ENCODE results near the gene DAP.
"Not testable (repeated sequence)": the region's sequence is repeated elsewhere in the genome, so short reads cannot be mapped to it uniquely, and the experiment has no call there.

Gene DAP, protein sequence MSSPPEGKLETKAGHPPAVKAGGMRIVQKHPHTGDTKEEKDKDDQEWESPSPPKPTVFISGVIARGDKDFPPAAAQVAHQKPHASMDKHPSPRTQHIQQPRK

DNA sequence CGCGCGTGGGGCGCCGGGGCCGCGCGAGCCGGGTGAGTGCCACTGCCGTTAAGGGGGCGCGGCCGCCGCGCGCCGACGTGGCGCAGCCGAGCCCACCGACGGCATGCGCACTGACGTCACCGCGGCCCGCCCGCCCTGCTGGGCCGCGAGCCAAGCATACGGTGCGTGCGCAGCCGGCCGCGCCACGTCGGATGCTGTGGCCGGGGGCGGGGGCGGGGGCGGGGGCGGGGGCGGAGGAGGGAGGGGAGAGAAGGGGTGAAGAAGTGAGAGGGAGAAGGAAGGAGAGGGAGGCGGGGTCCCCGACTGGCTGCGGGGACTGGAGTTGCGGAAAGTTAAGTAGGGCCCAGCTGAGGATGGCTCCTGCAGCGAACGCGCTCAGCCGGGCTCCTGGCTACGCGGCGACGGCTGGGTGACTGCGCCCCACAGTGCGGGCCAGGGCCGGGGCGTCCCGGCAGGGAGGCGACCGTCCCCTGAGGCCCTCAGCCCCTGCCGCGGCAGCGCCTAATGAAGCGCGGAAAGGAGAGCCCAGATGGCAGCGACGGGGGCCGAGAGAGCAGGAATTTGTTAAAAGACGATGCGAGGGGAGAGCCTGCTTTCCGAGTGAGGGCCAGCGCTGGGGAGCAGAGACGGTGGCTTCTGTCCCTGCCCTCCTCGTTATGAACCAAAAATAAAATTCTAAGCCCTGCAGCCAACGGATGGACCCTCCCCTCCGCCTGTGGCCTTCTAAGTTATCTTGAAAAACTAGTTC is at the start of gene DAP:
DAP (minus strand) TSS at position 50 of the 748 bp plus-strand sequence. CDS start 166 bp downstream, outside the sequence.
- peak; percentile 78 for DNase-seq

DNA sequence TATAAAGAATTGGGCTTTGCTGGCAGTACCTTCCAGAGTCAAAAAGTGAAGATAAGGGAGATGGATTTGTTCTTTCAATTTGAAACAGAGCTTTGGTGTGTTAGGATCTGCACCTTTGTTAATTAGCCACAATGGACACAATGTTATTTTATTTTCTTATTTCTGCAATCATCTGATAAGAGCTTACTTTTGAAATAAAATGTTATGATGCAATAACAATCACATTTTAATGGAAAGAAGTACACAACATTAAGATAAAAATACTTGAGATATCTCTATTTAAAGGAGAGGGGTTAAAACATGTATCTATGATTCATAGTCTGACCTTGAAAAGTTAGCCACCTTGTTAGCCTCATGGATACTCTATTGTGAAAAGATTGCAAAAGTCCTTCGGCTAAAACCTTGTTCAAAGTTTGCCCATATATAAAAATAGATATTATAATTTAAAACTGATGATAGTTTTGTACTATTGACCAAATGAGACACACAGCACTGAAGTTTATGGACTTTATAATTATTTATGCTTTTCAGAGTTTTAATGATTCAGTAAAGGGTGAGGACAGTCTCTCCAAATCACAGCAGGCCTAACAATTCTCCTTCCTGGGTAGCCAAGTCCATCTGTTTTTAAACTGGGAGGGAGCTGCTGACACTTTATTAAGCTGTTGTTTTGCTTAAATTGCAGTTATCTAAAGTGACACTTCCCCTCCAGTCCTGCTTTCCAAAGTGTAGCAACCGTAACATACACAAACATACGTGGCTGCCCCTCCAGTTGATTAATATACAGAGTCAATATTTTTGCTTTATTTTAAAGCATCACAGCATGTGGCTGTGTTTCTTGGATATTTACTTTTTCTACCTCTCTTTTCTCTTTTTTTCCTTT is 47.6 kb upstream of the DAP start:
- no peak for DNase-seq

DNA sequence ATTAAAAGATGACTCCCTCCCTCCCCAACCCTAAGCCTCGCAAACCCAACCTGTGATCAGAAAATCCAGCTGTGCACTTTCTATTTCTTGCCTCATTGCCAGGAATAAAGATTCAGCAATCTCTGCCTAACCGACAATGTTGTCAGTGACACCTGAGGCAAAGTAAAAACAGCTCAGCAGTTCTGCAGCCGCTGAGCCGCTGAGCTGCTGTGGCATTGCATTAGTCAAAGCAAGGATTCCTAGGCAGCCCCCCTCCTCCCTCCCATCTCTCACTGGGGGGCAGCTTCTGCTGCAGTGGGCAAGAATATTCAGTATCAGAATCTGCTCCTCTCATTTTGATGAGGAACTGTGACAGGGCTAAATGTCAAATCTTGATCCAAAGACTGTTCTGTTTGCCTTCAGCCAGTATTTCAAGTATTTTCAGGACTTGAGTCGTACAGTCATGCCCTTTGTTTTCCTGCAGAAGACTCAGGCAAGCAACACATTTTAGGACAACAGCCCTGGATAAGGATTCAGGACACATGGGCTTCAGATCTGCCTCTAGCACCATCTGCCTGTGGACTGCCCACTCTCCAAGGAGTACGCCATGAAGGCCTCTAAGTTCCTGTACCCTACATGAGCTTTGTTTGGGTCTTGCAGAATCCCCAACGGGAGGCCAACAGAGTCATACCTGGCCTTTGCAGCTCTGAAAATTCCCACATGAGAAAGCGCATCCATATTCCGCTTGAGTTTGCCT is 41.1 kb upstream of the DAP start:
- no peak for DNase-seq

DNA sequence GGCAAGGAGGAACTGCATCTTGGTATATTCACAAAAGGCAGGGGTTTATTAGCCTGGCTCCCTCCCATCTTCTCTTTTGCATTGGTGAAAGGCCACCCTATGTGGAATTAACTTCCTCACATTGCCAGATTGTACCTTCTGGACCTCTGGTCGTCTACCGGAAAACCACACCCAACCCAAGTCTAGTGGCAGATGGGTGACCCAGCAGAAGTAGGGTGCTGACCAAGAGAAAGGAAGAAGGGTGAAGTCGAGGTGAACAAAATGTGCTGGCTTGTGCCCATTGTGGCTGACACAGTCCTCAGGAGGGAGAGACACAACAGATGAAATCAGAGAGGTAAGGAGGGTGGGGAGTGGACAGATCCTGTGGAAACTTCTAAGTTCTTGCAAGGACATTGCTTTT is 39.8 kb upstream of the DAP start:
- no peak for DNase-seq

DNA sequence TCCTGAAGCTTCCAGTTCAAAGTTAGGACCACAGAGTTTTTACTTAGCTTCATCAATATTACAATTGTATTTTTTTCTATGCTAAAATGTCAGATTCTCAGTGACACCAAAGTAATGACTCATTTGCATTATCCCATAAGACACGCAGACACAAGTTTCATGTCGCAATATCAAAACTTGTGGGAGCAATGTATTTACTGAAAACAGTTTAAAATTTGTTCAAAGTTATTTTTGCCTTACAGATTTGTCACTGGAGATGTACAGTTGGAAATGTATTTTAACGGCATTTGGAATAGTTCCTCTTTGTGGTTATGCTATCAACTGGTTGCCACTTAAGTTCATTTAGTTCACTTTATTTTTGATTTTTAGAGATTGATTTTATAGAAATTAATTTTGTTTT is 36.2 kb upstream of the DAP start:
- no peak for DNase-seq

DNA sequence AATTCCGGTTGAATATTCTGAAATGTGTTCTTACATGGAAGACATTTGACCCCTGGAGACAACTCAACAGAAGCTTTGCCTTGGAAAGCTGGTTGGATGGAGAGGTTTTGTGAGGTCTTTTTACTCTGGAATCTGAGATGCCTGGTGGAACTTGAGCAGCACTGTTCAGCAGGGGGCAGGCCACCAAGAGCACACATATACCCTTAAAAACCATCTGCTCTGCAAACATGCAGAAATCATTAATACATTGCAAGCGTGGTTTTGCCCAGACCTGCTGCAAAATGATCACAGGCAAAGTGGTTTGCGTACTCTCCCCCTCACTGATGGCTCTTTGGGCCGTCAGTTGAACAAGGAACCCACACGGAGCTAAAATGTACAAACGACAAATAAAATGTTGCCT is 32.8 kb upstream of the DAP start:
- DNase-seq = no peak

DNA sequence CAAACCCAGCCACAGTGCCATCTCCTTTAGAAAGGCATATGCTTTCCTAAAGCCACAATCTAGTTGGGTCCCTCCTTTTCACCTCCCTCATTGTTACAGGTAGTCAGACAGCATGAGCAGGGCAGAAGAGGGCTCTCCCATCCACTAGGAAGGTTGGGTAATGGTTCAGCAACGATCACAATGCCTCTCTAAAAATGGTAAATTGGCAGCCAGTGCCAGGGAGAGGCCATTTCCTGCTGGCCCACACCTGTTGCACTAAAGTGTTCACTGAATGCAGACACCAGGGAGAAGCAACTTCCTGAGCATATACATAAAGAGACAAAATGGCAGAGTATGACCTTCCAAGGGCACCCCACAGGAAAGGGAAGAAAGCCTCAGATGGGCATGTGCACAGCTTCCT is 31.3 kb upstream of the DAP start:
- DNase-seq = no peak

DNA sequence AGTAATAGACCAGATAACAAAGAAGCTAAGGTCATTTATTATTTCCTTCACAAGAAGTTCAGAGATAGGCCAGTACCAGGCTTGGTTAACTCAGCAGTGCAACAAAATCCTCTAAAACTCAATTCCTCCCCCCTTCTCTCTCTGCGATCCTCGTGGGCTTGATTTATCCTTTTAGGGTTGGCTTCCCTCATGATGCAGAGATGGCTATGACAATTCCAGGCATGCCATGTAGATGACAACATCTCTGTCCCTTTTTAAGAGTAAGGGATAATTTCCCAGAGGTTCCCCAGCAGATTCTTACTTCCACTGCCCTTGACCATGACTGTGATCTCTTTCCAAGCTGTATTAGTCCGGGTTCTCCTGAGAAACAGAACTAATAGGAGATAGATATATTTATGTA is 28.7 kb upstream of the DAP start:
- DNase-seq = no peak

DNA sequence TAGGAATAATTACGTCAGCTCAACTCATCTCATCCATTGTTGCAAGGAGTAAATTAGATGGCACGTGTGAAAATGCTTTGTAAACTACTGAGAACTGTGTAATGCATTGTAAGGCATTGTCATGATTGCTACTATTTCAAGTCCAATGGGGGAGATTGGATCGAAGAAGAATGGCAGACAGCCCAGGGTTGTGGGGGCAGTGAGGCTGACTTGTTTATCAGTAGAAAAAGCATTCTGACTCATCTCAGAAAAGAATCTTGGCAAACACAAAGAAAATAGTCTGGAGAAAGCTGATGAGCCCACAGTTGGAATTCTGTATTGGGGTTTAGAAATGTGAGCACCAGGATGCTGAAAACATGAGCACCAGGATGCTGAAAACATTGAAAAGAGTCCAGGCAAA is 28.0 kb upstream of the DAP start:
- no peak for DNase-seq

DNA sequence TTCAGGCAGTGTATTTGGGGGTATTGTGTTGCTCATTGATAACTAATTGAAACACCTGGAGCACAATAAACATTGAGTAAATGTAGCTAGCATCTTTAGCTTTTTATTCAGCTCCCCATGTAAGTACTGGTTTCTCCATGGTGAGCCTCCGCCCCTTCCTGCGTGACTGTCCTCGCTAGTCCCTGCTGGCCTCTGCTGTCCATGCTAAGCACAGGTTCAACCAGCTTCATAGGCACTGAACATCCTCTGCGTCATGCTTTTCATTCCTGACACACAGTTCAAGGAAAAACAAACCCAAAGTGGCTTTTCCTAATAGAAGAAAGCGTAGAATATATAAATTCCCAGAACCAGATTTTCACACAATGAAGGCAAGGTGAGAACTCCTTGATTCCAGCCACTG is 27.3 kb upstream of the DAP start:
- DNase-seq = no peak

DNA sequence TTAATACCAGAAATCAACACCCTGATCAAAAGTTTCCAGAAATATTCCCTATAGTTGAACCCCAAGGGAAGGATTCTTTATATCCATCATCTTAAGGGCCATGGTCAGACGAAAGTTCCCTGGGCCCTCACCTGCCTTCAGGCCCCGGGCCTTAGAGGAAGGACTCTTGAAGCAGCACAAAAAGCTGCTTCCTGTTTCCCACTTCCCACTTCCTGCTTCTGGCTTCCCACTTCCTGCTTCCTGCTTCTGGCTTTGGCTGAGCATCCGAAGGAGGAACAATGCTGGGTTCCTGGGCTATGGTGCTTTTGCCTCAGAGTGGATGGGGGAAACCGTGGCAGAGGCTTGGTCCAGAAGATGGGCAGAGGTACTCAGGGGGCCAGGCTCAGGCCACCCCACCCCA is 25.8 kb upstream of the DAP start:
- no peak for DNase-seq

DNA sequence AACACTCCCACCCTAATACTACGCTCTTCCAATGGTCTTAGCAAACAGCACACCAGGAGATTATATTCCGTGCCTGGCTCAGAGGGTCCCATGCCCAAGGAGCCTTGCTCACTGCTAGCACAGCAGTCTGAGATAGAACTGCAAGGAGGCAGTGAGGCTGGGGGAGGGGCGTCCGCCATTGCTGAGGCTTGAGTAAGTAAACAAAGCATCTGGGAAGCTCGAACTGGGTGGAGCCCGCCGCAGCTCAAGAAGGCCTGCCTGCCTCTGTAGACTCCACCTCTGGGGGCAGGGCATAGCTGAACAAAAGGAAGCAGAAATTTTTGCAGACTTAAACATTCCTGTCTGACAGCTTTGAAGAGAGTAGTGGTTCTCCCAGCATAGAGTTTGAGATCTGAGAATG is 19.2 kb upstream of the DAP start:
- DNase-seq = not testable (repeated sequence)

DNA sequence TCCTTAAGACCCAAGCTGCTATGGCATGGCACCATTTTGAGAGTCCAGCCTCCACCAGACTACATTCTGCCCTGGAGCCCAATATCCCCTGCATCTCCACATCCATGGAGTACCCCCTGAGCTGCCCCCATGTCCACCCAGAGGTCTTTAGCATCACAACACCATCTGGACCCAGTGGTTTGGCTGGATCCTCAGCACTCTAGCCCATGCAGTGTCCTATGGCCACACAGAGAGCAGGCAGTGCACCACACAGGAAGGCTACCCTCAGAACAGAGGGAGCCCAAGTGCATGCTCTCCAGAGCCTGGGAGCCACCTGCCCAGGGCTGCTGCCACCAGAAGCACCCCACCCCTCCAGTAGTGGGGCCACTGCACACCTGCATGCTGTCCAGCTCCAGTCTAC is 18.6 kb upstream of the DAP start:
- no peak for DNase-seq

DNA sequence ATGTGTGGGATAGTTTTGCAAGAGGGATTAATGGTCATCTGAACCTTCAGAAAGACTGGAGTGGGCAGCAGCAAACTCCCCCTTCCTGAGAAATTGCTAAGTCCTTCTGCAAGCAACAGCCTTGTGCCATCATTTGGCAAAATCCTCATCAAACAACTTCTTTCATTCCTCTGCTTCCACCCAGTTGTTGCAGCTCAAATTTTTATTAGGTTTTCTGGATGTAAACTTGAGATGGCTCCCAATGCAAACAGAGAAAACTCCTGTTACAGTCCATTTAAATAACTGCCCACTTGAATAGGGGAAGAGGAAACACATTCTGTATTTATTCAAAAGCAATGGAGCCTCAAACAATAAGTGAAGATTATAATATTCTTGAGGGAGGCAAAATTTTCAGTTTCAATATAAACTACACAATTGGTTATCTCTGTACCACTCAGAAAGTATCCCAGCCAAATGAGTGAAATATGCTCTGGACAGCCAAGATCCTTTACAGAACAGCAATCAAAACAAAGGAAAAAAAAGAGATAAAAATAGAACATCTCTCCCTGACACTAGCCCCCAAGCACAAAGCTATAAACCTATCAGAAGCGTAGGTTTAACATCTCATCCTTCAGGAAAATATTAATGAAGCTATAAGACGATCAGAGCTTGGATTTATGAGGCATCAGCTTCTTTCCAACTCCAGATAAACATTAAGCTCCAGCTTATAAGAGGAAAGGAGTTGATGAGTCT is 17.3 kb upstream of the DAP start:
- no peak for DNase-seq

DNA sequence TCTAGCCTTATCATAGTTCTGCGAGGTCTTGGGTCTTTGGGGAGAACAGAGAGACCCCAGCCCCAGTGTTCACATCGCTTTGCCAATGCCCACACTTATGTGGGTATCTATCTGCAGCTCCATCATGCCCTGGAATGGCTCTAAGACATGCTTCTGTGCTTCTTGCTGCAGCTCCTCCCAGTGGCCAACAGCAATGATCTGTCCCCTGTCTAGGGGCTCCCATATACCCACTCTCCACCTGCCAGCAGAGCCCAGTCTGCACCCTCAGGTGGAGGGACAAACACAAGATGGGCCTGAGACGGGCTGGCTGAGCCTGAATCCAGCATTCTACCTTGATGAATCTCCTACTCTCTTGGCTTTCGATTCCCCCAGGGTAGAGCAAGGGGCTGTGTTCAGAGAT is 14.6 kb upstream of the DAP start:
- DNase-seq = no peak

DNA sequence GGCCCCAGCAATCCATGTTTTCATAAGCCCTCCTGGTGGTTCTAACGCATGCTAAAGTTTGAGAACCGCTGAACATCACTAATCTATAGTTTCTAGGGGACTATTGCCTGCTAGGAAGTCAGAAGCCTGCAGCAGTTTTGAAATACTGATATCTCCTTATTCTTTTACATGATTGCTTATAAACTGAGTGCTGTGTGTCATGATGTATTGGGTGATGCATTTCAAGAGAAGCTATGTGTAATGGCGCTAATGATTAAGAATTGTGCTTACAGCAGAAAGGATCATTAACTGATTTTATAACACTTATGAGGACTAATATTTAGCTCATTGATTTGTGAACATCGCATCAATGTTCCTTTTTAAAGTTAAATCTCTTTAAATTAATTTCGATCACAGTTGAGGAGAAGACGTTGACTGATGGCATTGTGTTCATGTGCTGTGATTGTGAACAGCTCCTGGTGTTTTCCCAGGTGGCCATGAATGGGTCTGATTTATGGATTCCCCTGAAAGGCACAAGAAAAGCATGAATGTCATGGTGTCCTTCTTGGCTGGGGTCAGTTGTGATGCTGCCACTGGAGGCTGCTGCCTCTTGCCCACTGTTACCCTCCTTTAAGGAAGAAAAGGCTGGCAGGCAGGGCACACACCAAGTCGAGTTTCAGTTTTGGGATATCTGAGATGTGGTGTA is 12.0 kb upstream of the DAP start:
- no peak for DNase-seq

DNA sequence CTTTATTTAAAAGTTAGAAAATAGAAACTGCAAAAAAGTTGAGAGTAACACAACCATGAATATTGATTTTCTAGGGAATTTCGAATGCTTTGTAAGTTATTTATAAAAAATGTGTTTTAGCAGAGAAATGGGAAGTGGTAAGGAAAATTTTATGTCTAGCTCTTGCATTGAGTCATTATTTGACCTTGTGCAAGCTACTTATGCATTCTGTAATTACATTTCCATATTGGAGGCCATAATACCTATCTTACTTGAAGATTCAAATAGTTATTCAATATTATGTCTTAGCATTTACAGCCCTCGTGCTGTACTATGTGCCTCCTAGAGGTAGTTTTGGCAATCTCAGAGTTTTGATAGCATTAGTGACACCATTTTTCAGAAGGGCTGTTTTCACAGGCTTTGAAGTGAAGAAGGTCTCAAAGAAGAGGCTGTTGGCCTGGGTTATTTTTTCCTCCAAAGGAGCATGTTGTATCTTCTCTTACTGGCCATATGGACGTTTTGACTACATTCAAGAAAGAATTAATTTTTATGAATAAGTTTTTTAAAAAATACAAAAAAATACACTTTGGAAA is 7.4 kb upstream of the DAP start:
- DNase-seq = no peak

DNA sequence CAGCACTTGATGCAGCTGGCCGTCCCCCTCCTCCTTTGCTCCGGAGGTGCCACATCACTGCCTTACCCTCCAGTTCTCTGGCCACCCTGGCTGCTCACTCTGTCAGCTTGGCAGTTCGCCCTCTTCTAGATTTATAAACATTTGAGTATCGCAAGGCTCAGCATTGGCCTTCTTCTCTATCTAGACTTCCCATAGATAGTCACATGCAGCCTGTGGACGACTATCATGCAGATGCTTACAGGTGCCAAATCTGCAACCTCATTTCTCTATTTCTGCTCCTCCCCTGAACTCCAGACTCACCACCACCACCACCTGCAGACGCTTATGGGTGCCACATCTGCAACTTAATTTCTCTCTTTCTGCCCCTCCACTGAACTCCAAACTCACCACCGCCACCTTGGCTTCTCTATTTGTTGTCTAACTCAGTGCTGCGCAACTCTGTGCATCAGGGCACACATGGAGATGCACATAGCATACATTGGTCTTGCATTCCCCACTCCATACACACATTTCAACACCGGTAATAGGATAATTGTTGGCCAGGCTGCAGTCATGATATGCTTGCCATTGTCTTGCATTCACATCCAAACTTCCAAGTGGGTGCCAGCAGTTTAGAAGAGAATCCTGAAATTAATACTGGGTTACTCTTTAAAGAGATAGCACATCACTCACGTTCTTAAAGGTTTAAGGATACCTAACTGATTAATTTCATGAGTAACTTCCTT is 1.9 kb upstream of the DAP start:
- no peak for DNase-seq

DNA sequence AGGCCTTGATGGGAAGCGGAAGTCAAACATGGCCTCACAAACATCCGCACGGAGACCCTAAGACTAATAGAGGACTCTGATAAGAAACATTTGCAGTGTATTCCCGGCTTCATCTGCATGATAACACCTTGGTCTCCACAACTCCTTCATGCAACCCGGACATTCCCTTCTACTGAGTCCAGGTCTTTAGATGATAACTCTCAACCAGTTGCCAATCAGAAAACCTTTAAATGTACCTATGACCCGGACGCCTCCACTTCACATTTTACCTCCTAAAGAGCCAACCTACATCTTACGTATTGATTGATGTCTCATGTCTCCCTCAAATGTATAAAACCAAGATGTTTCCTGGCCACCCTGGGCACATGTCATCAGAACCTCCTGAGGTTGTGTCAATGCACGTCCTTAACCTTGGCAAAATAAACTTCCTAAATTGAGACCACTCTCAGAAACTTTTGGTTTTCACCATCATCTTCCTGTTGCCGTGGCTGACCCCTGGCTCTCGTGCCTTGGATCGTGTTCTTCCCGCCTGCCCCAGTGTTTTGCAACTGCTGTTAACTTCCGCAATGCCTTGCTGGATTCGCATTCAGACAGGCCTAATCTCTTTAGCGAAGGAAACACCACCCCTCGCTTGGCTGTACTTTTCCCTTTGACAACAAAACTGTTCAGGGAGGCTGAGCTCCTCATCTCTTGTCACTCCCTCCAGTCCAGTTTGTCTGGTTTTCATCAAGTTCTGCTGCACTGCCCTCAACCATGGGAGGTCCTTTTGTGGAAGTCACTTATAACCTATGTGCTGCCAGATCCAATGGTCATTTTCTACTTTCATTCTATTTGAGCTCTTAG is 1.1 kb upstream of the DAP start:
- DNase-seq = no peak

DNA sequence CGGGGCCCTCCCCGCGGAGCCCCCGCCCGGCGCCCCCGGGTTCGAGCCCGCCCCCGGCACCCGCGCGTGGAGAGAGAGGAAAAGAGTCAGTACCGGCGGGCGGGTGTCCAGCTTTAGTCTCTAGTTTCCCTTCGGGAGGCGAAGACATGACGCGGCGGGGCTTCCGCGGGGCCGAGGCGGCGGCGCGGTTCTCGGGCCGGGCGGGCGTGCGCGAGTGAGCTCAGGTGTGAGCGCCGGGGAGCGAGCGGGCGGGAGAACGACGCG is 181 bp downstream of the DAP start:
- DNase-seq = no peak
